HG03175 (cell line): ENCODE data around the gene GALNT7.
"Not testable (repeated sequence)": the region's sequence is repeated elsewhere in the genome, so short reads cannot be mapped to it uniquely, and the experiment has no call there.

Experiments
- ATAC-seq: cut with Tn5 transposase; IDR thresholded peaks from one replicate; pipeline ENCODE4 v1.9.1; 2021; ENCODE audit warnings: mild to moderate bottlenecking, moderate library complexity; ENCODE audit not compliant: unreplicated experiment

Gene GALNT7, protein sequence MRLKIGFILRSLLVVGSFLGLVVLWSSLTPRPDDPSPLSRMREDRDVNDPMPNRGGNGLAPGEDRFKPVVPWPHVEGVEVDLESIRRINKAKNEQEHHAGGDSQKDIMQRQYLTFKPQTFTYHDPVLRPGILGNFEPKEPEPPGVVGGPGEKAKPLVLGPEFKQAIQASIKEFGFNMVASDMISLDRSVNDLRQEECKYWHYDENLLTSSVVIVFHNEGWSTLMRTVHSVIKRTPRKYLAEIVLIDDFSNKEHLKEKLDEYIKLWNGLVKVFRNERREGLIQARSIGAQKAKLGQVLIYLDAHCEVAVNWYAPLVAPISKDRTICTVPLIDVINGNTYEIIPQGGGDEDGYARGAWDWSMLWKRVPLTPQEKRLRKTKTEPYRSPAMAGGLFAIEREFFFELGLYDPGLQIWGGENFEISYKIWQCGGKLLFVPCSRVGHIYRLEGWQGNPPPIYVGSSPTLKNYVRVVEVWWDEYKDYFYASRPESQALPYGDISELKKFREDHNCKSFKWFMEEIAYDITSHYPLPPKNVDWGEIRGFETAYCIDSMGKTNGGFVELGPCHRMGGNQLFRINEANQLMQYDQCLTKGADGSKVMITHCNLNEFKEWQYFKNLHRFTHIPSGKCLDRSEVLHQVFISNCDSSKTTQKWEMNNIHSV

DNA sequence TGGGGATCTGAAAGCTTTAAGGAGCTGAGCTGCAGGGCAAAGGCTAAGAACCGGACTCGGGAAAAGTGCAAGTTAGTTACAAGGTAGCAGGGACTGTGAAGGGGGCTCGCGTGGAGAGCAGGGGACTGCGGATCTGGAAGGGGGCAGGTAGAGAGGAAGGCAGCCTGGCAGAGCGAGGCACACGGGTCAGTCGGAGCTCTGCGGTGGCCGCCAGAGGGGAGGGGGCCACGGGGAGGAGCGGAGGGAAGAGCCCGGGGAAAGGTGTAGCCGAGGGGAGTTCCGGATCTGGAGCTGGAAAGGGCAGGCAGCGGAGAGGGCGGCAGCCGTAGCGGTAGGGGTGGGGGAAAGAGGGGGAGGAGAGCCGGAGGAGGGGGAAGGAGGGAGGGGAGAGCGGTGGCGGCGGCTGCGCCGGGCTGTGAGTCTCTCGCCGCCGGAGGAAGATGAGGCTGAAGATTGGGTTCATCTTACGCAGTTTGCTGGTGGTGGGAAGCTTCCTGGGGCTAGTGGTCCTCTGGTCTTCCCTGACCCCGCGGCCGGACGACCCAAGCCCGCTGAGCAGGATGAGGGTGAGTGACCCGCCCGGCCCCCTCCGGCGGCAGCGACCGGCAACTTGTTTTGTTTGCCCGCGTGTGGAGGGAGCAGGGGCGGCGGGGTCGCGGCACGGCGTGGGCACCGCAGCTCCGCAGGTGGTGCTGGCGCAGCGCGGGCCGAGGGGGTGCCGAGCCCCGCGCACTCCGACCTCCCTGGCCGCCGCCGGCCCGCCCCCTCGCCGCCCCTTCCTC lies at the start of gene GALNT7:
Gene GALNT7, plus strand, starts transcription at position 416 of the 782 bp plus-strand sequence. Its CDS starts 25 bp downstream, at position 441.
- ATAC-seq = peak; percentile 34

- not testable (repeated sequence) for ATAC-seq
Measured at GRCh38 chr4:173118819-173119218, 49.8 kb upstream of the GALNT7 start.

- no peak for ATAC-seq
Measured at GRCh38 chr4:173119818-173120217, 48.8 kb upstream of the GALNT7 start.

GRCh38 chr4:173121076-173121561 lies 47.5 kb upstream of the GALNT7 start:
- peak; percentile 99 for ATAC-seq

DNA sequence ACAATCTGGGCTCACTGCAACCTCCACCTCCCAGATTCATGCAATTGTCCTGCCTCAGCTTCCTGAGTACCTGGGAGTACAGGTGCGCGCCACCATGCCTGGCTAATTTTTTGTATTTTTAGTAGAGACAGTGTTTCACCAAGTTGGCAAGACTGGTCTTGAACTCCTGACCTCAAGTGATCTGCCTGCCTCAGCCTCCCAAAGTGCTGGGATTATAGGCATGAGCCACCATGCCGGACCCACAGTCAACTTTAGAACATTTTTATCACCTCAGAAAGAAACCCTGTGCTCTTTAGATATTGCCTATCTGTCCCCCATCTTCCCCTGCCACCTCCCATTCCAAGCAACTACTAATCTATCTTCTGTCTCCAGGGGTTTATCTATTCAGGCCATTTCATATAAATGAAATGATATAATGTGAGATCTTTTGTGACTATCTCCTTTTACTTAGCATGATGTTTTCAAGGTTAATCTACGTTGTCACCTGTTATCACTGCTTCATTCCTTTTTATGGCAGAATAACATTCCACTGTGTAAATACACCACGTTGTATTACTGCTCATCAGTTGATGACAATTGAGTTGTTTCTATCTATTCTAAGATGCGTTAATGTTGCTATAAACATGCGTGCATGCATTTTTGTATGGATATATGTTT lies 44.3 kb upstream of the GALNT7 start:
- ATAC-seq = no peak

- ATAC-seq = no peak
Measured at GRCh38 chr4:173125216-173125812, 43.3 kb upstream of the GALNT7 start.

- peak; percentile 43 for ATAC-seq
Measured at GRCh38 chr4:173128199-173128890, 40.3 kb upstream of the GALNT7 start.

GRCh38 chr4:173130687-173131086 lies 37.9 kb upstream of the GALNT7 start:
- ATAC-seq = no peak

- ATAC-seq = no peak
Measured at GRCh38 chr4:173134426-173134825, 34.2 kb upstream of the GALNT7 start.

DNA sequence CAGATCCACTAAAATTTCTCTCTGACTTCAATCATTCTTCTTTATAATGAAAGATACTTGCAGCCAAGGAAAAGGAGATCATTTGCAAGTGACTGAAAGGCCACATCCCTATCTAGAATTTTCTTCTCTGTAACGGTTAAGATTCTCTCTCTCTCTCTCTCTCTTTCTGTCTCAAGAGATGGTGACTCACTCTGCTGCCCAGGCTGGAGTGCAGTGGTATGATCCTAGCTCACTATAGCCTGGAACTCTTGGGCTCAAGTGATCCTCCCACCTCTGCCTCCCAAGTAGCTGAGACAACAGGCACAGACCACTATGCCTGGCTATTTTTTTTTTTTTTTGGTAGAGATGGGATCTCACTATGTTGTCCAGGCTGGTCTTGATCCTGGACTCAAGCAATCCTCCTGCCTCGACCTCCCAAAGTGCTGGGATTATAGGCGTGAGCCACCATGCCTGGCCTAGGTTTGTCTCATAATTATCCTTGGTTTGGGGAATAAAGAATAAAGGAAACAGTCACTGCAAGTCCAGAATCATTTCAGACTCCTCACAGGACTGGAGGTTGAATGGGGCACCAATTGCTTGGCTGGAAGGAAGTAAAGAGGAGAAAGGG lies 33.3 kb upstream of the GALNT7 start:
- no peak for ATAC-seq

DNA sequence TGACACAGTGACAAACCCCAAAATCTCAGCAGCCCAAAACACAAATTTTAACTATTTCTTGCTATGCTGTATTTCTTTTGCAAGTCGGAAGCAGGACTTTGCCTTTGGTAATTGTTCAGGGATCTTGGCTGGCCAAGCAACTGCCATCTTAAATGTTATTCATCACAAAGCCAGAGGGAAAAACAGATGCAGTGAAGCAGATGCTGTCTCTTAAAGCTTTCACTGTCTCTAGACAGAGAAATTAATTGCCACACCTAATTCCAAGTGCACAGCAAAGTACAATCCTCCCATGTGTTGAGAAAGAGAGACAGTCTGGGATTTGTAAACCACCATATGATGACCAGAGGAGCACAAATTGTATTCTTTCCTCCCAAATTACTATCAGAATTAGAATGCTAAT lies 30.0 kb upstream of the GALNT7 start:
- no peak for ATAC-seq

DNA sequence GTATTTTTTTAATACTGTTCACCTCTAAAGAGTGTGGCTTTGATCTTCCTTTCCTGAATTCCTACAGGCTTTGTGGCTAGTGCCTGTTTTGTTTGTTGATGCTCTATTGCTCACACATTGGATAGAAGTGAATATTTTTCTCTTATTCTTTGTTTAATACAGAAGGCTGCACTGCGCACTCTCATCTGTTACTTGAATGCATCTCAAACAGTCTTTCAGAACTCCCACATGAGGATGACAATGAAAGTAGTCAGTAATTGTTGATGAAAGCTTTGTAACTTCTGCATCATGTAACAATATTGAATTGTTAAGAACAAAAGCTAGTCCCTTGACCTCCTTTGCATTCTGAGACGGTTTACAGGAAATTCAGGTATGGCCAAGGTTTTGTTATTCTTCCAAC lies 29.1 kb upstream of the GALNT7 start:
- no peak for ATAC-seq

GRCh38 chr4:173145131-173145530 lies 23.5 kb upstream of the GALNT7 start:
- no peak for ATAC-seq

DNA sequence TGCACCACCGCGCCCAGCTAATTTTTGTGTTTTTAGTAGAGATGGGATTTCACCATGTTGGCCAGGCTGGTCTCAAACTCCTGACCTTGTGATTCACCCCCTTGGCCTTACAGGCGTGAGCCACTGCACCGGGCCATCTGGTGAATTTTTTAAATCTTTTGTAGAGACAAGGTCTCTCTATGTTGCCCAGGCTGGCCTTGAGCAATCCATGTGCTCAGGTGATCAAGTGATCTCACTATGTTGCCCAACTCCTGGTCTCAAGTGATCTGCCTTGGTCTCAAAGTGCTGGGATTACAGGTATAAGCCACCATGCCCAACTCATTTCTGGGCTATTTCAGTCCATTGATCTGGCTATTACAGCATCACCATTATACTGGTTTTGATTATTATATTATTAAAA lies 22.2 kb upstream of the GALNT7 start:
- ATAC-seq = no peak

GRCh38 chr4:173151496-173151895 lies 17.1 kb upstream of the GALNT7 start:
- no peak for ATAC-seq

GRCh38 chr4:173152104-173152503 lies 16.5 kb upstream of the GALNT7 start:
- no peak for ATAC-seq

- ATAC-seq = no peak
Measured at GRCh38 chr4:173153445-173153844, 15.2 kb upstream of the GALNT7 start.

DNA sequence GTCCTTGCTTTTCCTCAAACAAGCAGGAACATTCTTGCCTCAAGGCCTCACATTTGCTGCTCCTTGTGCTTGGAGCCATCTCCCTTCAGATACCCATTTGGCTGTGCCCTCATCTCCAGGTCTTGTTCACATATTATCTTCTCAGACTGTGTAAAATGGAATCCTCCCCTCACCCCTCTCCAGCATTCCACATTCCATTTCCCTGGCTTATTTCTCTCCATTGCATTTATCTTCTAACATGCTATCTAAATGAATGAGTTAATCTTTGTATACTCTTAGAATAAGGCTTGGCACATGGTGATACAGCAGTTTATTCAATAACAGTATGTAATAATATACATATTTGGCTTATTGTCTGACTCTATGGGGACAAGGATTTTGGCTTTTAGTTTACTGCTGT lies 8.8 kb upstream of the GALNT7 start:
- no peak for ATAC-seq

DNA sequence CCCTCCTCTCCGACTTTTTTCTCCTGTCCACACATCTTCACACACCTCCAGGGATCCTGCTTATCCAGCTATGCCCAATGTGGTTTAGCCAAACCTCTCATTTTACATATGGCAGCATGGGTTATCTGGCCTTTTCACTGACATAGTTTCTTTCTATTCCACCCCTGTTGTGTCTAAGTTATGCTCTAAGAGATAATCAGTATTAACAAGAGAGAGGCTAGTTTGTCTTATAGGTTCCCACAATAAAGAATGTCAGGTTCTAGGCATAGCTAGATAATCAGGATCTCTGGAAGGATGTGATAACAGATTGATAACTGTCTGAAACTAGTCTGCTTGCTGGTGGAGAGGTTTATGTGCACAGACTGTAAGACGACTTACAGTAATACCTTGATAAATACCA lies 7.7 kb upstream of the GALNT7 start:
- ATAC-seq = no peak
